ENCODE results near the gene DMTF1.

The DMTF1 gene

DNA sequence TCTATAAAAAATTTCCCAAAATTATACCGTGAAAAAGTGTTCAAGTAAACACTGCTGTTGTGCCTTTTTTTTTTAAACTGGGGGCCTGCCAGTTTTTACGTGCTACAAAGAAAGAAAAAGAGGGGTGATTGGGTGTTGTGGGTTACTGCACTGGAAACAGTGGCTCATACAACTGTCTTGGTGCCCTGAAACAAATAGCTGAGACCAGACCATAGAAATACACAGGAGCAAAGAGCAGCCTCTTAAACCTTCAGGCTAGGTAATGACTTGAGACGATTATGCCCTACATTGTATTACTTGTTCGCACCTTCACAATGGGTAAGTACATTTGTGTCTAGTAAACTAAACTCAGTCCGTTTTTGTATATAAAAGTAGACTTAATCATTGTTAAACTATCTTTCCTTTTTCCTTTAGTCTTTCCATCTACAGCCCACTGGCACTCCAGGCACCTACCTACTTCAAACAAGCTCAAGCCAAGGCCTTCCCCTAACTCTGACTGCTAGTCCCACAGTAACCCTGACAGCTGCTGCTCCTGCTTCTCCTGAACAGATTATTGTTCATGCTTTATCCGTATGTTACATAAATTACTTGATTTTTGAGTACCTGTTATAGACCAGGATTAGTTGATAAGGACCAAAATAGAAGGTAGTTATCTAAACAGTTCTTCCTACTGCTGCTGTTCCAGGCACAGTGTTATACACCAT lies 40.7 kb downstream of the DMTF1 start:
- H3K4me1 ChIP-seq (ENCODE audit: control insufficient read depth, insufficient read depth, low read length): no peaks in the 10 kb centered on the region
- H3K27ac ChIP-seq (ENCODE audit: extremely low read depth, low read depth, low read length): no peak overlapping the region
- POLR2A ChIA-PET: interaction anchor here (1.1 kb wide), 1 partner anchor 41 kb away, joined by 3 read pairs; the partner anchor contains the start of gene DMTF1
- H3K36me3 ChIP-seq (ENCODE audit: control insufficient read depth in 2 of 2, insufficient read depth in 1 of 2, low read length in 2 of 2): peaks cover 61 to 95% of the 10 kb centered on the region in 2 experiments; a peak in 2 of 3 replicates
- CTCF ChIA-PET: interaction anchor here (0.6 to 1.8 kb wide), 2 partner anchors 10 to 101 kb away, joined by 4 to 8 read pairs; no protein-coding TSS in a partner anchor
- H3K9me3 ChIP-seq (ENCODE audit: control insufficient read depth, insufficient read depth, low read depth, low read length): no peaks in the 10 kb centered on the region
- TF ChIP-seq KLF9 (tag by site-specific recombination; IDR thresholded peaks at IDR 0.05; ENCODE audit: low read depth): no peak
- no peak for TF ChIP-seq ZNF596 (tag by site-specific recombination; IDR thresholded peaks at IDR 0.05)
- no peak for TF ChIP-seq GFI1B (tag by site-specific recombination; IDR thresholded peaks at IDR 0.05)
- TF ChIP-seq, protein P1, sequence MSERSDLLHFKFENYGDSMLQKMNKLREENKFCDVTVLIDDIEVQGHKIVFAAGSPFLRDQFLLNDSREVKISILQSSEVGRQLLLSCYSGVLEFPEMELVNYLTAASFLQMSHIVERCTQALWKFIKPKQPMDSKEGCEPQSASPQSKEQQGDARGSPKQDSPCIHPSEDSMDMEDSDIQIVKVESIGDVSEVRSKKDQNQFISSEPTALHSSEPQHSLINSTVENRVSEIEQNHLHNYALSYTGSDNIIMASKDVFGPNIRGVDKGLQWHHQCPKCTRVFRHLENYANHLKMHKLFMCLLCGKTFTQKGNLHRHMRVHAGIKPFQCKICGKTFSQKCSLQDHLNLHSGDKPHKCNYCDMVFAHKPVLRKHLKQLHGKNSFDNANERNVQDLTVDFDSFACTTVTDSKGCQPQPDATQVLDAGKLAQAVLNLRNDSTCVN (tag by site-specific recombination; optimal IDR thresholded peaks at IDR 0.05): no peak
- TF ChIP-seq ZNF544 (tag by site-specific recombination; IDR thresholded peaks at IDR 0.05): no peak
- TF ChIP-seq ZNF701 (tag by site-specific recombination; IDR thresholded peaks at IDR 0.05): no peak
- no peak for TF ChIP-seq ZNF473 (tag by site-specific recombination; IDR thresholded peaks at IDR 0.05)
- TF ChIP-seq, protein P2, sequence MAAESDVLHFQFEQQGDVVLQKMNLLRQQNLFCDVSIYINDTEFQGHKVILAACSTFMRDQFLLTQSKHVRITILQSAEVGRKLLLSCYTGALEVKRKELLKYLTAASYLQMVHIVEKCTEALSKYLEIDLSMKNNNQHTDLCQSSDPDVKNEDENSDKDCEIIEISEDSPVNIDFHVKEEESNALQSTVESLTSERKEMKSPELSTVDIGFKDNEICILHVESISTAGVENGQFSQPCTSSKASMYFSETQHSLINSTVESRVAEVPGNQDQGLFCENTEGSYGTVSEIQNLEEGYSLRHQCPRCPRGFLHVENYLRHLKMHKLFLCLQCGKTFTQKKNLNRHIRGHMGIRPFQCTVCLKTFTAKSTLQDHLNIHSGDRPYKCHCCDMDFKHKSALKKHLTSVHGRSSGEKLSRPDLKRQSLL (tag by site-specific recombination; IDR thresholded peaks at IDR 0.05): no peak
- TF ChIP-seq MYNN (tag by site-specific recombination; IDR thresholded peaks at IDR 0.05; ENCODE audit: borderline replicate concordance): no peak
- no peak for TF ChIP-seq ZNF169 (tag by site-specific recombination; IDR thresholded peaks at IDR 0.05)
- TF ChIP-seq ZNF843 (tag by site-specific recombination; IDR thresholded peaks at IDR 0.05): no peak
- TF ChIP-seq, protein P3, sequence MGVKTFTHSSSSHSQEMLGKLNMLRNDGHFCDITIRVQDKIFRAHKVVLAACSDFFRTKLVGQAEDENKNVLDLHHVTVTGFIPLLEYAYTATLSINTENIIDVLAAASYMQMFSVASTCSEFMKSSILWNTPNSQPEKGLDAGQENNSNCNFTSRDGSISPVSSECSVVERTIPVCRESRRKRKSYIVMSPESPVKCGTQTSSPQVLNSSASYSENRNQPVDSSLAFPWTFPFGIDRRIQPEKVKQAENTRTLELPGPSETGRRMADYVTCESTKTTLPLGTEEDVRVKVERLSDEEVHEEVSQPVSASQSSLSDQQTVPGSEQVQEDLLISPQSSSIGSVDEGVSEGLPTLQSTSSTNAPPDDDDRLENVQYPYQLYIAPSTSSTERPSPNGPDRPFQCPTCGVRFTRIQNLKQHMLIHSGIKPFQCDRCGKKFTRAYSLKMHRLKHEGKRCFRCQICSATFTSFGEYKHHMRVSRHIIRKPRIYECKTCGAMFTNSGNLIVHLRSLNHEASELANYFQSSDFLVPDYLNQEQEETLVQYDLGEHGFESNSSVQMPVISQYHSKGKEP (tag by site-specific recombination; IDR thresholded peaks at IDR 0.05): no peak
- no peak for TF ChIP-seq ZNF10 (tag by site-specific recombination; IDR thresholded peaks at IDR 0.05)
- TF ChIP-seq ZNF211 (tag by site-specific recombination; IDR thresholded peaks at IDR 0.05; ENCODE audit: low read depth): no peak
- no peak overlapping the region for H3K4me3 ChIP-seq (ENCODE audit: low read depth, low read length)

DNA sequence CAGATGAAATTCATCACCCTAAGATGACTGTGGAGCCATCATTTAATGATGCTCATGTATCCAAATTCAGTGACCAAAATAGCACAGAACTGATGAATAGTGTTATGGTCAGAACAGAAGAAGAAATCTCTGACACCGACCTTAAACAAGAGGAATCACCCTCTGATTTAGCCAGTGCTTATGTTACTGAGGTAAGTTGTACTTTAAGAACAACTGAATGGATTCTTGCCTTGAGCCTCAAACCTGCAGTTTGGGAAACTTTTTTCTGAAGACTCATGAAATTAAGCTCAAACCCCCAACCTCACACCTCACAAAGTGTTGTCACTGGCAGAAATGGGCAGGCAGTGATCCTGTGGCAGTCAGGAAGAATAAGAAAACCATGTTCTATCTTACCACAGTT lies 41.7 kb downstream of the DMTF1 start:
- ChIA-PET POLR2A (interaction anchor here (1.1 kb wide), 1 partner anchor 42 kb away, joined by 3 read pairs; the partner anchor contains the start of gene DMTF1), CTCF (no interaction called here)
- Histone ChIP-seq H3K4me3 (ENCODE audit: low read depth, low read length) (no peak overlapping the region), H3K36me3 (ENCODE audit: control insufficient read depth in 2 of 2, insufficient read depth in 1 of 2, low read length in 2 of 2) (peaks cover 62 to 96% of the 10 kb centered on the region in 2 experiments; a peak in 2 of 3 replicates), H3K9me3 (ENCODE audit: control insufficient read depth, insufficient read depth, low read depth, low read length) (no peaks in the 10 kb centered on the region), H3K4me1 (ENCODE audit: control insufficient read depth, insufficient read depth, low read length) (no peaks in the 10 kb centered on the region), H3K27ac (ENCODE audit: extremely low read depth, low read depth, low read length) (no peak overlapping the region)
- TF ChIP-seq GFI1B (tag by site-specific recombination; IDR thresholded peaks at IDR 0.05): no peak
- no peak for TF ChIP-seq ZNF600 (tag by site-specific recombination; IDR thresholded peaks at IDR 0.05)
- no peak for TF ChIP-seq ZNF626 (tag by site-specific recombination; IDR thresholded peaks at IDR 0.05)
- TF ChIP-seq ZNF132 (tag by site-specific recombination; IDR thresholded peaks at IDR 0.05; ENCODE audit: borderline replicate concordance): no peak
- TF ChIP-seq ZNF776 (tag by site-specific recombination; IDR thresholded peaks at IDR 0.05; ENCODE audit: borderline replicate concordance): no peak
- no peak for TF ChIP-seq KLF1 (tag by site-specific recombination; IDR thresholded peaks at IDR 0.05)
- TF ChIP-seq, protein P4, sequence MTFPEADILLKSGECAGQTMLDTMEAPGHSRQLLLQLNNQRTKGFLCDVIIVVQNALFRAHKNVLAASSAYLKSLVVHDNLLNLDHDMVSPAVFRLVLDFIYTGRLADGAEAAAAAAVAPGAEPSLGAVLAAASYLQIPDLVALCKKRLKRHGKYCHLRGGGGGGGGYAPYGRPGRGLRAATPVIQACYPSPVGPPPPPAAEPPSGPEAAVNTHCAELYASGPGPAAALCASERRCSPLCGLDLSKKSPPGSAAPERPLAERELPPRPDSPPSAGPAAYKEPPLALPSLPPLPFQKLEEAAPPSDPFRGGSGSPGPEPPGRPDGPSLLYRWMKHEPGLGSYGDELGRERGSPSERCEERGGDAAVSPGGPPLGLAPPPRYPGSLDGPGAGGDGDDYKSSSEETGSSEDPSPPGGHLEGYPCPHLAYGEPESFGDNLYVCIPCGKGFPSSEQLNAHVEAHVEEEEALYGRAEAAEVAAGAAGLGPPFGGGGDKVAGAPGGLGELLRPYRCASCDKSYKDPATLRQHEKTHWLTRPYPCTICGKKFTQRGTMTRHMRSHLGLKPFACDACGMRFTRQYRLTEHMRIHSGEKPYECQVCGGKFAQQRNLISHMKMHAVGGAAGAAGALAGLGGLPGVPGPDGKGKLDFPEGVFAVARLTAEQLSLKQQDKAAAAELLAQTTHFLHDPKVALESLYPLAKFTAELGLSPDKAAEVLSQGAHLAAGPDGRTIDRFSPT (tag by site-specific recombination; IDR thresholded peaks at IDR 0.05): no peak
- no peak for TF ChIP-seq SALL2 (tag by site-specific recombination; IDR thresholded peaks at IDR 0.05; ENCODE audit: borderline replicate concordance)
- TF ChIP-seq ZNF311 (tag by site-specific recombination; IDR thresholded peaks at IDR 0.05; ENCODE audit: borderline replicate concordance): no peak
- TF ChIP-seq, protein P5, sequence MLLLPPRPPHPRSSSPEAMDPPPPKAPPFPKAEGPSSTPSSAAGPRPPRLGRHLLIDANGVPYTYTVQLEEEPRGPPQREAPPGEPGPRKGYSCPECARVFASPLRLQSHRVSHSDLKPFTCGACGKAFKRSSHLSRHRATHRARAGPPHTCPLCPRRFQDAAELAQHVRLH (tag by site-specific recombination; IDR thresholded peaks at IDR 0.05): no peak
- no peak for TF ChIP-seq YY2 (tag by site-specific recombination; IDR thresholded peaks at IDR 0.05)
- no peak for TF ChIP-seq ZNF19 (tag by site-specific recombination; IDR thresholded peaks at IDR 0.05; ENCODE audit: low read depth)
- TF ChIP-seq, protein P6, sequence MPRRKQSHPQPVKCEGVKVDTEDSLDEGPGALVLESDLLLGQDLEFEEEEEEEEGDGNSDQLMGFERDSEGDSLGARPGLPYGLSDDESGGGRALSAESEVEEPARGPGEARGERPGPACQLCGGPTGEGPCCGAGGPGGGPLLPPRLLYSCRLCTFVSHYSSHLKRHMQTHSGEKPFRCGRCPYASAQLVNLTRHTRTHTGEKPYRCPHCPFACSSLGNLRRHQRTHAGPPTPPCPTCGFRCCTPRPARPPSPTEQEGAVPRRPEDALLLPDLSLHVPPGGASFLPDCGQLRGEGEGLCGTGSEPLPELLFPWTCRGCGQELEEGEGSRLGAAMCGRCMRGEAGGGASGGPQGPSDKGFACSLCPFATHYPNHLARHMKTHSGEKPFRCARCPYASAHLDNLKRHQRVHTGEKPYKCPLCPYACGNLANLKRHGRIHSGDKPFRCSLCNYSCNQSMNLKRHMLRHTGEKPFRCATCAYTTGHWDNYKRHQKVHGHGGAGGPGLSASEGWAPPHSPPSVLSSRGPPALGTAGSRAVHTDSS (tag by site-specific recombination; IDR thresholded peaks at IDR 0.05): no peak
- TF ChIP-seq ZNF560 (tag by site-specific recombination; IDR thresholded peaks at IDR 0.05; ENCODE audit: borderline replicate concordance): no peak

Measured in HEK293 (cell line).